GM12874 (cell line): Measurements from ENCODE around the gene PLEKHG7.

Experiments used
- TF ChIP-seq, protein P1 (sequence below): IDR thresholded peaks from 2 replicates; pipeline ENCODE4 v1.5.1; 2011; ENCODE audit warnings: low read depth, mild to moderate bottlenecking, control low read depth, low read length, moderate library complexity; ENCODE audit not compliant: insufficient read depth

The PLEKHG7 gene

DNA sequence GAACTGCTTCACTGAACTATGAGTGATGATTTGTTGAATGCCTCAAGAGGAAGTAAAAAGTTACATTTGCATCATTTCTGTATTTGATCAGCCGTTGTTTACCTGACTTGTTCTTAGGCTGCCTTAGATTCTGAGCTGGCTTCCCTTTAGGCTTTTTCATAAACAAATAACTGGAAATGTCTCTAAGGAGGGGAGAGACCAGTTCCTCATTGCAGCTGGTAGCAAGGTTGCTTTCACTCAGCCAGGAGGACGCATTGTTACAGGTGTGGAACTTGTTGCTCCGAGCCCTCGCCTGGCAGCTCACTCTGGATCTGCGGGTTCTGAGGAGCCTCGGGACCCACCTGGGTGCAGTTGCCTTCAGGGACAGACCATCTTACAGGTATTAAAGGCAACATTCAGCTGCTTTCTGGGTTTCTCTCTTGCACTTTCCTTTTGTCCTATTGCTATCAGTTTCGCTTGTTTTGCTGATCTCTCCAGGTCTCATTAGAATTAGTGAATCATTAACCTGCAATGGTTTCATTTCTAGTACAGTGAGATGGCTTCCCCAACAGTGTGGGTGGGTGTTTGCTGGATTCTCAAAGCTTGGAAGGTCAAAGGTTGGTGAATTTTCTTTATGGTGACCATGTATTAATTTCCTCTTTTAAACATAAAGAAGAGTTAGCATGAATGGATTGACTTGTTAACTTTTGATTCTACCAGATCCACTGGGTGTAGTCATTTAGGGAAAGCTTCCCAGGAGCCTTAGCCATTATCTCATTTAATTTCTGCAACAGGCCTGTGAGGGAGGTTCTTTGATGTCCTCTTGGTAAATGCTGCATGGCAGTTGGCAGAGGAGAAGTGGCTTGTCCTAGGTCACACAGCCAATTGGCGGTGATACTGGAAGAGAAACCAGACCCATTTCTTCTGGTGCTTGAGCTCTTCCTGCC lies at the start of gene PLEKHG7:
Gene PLEKHG7, plus strand, starts transcription at position 236 of the 926 bp plus-strand sequence. CDS start 3,643 bp downstream, outside the sequence.
- TF ChIP-seq, protein P1, sequence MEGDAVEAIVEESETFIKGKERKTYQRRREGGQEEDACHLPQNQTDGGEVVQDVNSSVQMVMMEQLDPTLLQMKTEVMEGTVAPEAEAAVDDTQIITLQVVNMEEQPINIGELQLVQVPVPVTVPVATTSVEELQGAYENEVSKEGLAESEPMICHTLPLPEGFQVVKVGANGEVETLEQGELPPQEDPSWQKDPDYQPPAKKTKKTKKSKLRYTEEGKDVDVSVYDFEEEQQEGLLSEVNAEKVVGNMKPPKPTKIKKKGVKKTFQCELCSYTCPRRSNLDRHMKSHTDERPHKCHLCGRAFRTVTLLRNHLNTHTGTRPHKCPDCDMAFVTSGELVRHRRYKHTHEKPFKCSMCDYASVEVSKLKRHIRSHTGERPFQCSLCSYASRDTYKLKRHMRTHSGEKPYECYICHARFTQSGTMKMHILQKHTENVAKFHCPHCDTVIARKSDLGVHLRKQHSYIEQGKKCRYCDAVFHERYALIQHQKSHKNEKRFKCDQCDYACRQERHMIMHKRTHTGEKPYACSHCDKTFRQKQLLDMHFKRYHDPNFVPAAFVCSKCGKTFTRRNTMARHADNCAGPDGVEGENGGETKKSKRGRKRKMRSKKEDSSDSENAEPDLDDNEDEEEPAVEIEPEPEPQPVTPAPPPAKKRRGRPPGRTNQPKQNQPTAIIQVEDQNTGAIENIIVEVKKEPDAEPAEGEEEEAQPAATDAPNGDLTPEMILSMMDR = no peak

DNA sequence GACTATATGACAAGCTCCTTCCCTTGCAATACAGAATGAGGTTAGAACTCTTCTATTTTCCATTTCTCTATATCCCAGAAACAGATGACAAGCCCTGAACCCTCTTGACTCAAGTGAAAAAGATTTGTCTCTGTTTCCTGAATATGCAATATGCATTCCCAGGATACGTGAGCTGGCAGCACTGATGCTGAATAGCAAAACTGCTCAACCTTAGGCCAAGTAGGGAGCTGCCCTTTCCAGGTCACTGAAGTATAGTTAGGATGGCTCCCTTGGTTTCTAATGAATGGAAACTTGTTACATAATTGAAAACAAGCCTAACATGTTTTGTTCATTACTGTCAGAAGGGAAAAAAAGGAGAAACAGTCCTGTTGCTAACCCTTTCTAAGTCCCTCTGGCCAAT lies 47.9 kb upstream of the PLEKHG7 start:
- TF ChIP-seq, protein P1 = no peak

DNA sequence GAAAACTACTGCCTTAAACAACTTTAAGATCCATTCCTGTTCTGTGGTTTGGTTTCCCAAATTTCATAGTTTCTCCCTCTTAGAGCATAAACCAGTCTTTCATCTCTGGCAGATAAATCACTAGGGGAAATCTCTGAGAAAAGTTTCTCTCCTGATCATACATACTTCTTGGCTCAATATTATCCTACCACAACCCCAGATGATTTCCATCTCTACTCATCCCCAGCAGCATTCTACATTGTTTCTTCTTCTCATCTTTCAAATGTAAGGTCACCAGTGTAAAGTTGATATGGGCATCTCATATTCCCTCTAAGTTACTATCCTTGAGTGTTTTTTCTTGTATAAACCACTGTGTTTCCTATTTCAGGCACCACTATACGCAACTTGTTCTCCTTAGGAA lies 45.9 kb upstream of the PLEKHG7 start:
- TF ChIP-seq, protein P1 = no peak

DNA sequence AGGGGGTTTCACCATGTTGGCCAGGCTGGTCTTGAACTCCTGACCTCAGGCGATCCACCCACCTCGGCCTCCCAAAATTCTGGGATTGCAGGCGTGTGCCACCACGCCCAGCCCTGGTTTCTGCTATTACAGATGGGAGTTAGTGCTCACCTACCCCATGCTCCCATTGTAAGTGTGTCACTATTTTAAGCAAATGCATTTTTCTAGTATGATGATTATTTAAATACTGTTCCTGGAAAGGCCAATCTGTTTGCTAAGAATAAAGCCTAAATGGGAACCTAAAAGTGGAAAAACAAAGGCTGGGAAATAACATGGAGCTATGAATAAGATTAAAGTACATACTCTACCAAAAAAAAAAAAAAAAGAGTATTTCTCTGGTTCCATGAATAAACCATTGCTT lies 45.0 kb upstream of the PLEKHG7 start:
- TF ChIP-seq, protein P1 = no peak

GRCh38 chr12:92658611-92659010 lies 44.2 kb upstream of the PLEKHG7 start:
- TF ChIP-seq, protein P1 = no peak

DNA sequence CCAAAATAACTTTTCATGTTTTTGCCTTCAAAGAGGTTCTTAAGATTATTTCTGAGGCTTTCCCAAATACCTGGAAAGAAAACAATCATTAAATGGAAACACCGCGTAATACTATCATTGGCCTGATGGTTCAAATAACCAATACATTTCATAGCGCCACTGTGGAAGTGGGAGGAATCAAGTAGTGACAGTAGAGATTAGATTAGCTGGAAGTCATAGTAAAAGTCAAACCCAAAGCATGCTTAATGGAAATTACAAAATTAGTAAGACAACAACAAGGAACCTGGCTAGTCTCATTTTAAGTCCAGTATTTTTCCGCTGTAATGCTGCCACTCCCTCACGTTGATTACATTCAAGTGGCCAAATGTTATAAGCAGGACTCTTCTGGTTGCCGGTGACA lies 41.5 kb upstream of the PLEKHG7 start:
- TF ChIP-seq, protein P1 = no peak

DNA sequence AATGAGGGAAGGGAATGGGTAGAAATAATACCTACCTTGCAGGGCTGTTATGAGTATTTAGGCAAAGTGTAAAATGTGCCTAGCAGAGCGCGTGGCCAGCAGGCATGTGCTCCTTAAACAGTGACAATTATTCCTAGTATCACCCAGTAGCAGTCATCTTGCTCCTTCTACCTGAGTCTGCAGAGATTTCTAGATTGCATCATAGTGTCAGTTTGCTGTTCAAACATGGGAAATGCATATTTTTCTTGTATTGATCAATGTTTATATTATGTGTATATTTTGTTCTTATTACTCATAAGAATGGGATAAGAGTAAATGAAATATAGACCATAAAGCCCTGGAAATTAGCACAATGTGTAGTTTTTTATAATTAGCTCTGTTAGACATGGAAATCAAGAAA lies 37.3 kb upstream of the PLEKHG7 start:
- TF ChIP-seq, protein P1 = no peak
